ENCODE results near the gene ONECUT2. TPM values are rescaled to one million over a fixed set of nuclear protein-coding genes. Genes with fewer than 3 reads are reported as not detected.

ONECUT2 gene
- total RNA-seq, 2 experiments from 2014 or later = not detected

- intact Hi-C loops (cut with micrococcal nuclease; ENCODE audit: unreplicated experiment) = no loop called here
- Histone ChIP-seq H3K9me2 (ENCODE audit: insufficient read depth, low read length) (no peaks in the 10 kb centered on the region), H3K79me2 (ENCODE audit: insufficient read depth, low read depth, low read length) (no peaks in the 10 kb centered on the region), H3K4me3 (ENCODE audit: low read depth, low read length, poor library complexity, severe bottlenecking) (no peak overlapping the region), H3K9me3 (ENCODE audit: low read length) (no peaks in the 10 kb centered on the region), H2AFZ (ENCODE audit: low read length) (no peak overlapping the region), H3K27ac (ENCODE audit: low read depth, low read length, poor library complexity, severe bottlenecking) (no peak overlapping the region), H3K36me3 (ENCODE audit: insufficient read depth, low read length) (no peaks in the 10 kb centered on the region), H4K20me1 (ENCODE audit: insufficient read depth, low read length) (no peaks in the 10 kb centered on the region), H3K4me1 (ENCODE audit: insufficient read depth, low read length, poor library complexity, severe bottlenecking) (no peaks in the 10 kb centered on the region), H3K4me2 (ENCODE audit: low read length) (no peak overlapping the region)
- DNase-seq (ENCODE audit: low spot score) = no peak
- TF ChIP-seq EZH2phosphoT487 (IDR thresholded peaks at IDR 0.05; ENCODE audit: borderline replicate concordance, low read depth, low read length) (no peak), CTCF (conservative IDR thresholded peaks at IDR 0.05; ENCODE audit: low read length) (no peak)
- BruUV-seq (replicated peaks) = no TSS peak
- POLR2A ChIA-PET = no interaction called here
- CTCF ChIA-PET (ENCODE audit: unreplicated experiment) = no interaction called here
These were observed 92.5 kb downstream of the ONECUT2 start for GRCh38 chr18:57527556-57528229.

GRCh38 chr18:57529151-57529550, 94.0 kb downstream of the ONECUT2 start:
- Histone ChIP-seq H3K4me1 (ENCODE audit: insufficient read depth, low read length, poor library complexity, severe bottlenecking) (no peaks in the 10 kb centered on the region), H3K9me3 (ENCODE audit: low read length) (no peaks in the 10 kb centered on the region), H3K36me3 (ENCODE audit: insufficient read depth, low read length) (no peaks in the 10 kb centered on the region), H3K79me2 (ENCODE audit: insufficient read depth, low read depth, low read length) (no peaks in the 10 kb centered on the region), H3K27ac (ENCODE audit: low read depth, low read length, poor library complexity, severe bottlenecking) (no peak overlapping the region), H3K9me2 (ENCODE audit: insufficient read depth, low read length) (no peaks in the 10 kb centered on the region), H2AFZ (ENCODE audit: low read length) (no peak overlapping the region), H3K4me3 (ENCODE audit: low read depth, low read length, poor library complexity, severe bottlenecking) (no peak overlapping the region), H3K4me2 (ENCODE audit: low read length) (no peak overlapping the region), H4K20me1 (ENCODE audit: insufficient read depth, low read length) (no peaks in the 10 kb centered on the region)
- no peak for TF ChIP-seq CTCF (conservative IDR thresholded peaks at IDR 0.05; ENCODE audit: low read length)
- TF ChIP-seq EZH2phosphoT487 (IDR thresholded peaks at IDR 0.05; ENCODE audit: borderline replicate concordance, low read depth, low read length) = no peak
- POLR2A ChIA-PET = no interaction called here
- no peak for DNase-seq (ENCODE audit: low spot score)
- BruUV-seq (replicated peaks) = no TSS peak
- intact Hi-C loops (cut with micrococcal nuclease; ENCODE audit: unreplicated experiment) = no loop called here
- CTCF ChIA-PET (ENCODE audit: unreplicated experiment) = no interaction called here

DNA sequence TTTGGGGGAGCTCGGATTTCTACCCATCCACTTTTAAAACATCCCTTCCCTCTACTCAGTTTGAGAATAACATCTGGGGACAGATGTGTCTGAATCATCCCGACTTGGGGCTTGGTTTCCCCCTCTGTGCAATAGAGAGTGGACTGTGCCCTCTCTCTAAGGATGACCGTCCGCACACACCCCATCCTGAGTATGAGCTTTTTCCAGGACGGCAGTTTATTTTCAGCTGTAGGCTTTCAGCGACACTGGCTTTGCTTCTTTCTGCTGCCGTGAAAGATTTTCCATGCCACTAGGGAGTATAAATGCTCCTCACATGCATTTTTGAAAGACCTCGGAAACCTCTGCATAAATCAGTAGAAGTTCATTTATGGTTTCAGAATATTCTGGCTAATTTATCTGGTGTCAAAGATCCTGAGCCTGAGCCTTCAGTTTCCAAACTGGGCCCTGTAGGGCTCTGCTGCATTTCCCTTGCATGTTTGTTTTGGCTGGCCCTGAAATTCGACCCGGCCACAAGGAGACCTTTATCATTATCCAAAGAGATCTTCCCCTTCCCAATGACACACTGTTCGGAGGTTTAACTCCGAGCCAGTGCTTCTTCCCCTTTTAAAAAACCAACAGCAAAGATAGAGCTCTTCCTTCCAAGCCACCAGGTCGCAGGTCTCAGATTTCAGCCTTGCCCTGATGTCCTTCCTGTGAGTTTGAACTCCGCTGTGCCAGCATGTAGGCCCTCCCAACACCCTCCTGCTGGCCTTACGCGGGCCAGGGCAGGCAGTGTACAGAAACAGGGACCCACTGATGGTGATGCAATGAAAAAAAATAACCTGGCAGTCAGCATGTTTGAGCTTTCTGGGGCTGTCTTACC, 98.1 kb downstream of the ONECUT2 start:
- no peak overlapping the region for H3K4me2 ChIP-seq (ENCODE audit: low read length)
- H3K27ac ChIP-seq (ENCODE audit: low read depth, low read length, poor library complexity, severe bottlenecking) = no peak overlapping the region
- no peaks in the 10 kb centered on the region for H4K20me1 ChIP-seq (ENCODE audit: insufficient read depth, low read length)
- no peak for DNase-seq (ENCODE audit: low spot score)
- no TSS peak for BruUV-seq (replicated peaks)
- intact Hi-C loops (cut with micrococcal nuclease; ENCODE audit: unreplicated experiment) = no loop called here
- H3K9me2 ChIP-seq (ENCODE audit: insufficient read depth, low read length) = no peaks in the 10 kb centered on the region
- POLR2A ChIA-PET = no interaction called here
- no peaks in the 10 kb centered on the region for H3K9me3 ChIP-seq (ENCODE audit: low read length)
- TF ChIP-seq CTCF (conservative IDR thresholded peaks at IDR 0.05; ENCODE audit: low read length) (no peak), EZH2phosphoT487 (IDR thresholded peaks at IDR 0.05; ENCODE audit: borderline replicate concordance, low read depth, low read length) (no peak)
- H2AFZ ChIP-seq (ENCODE audit: low read length) = no peak overlapping the region
- no peaks in the 10 kb centered on the region for H3K79me2 ChIP-seq (ENCODE audit: insufficient read depth, low read depth, low read length)
- no peaks in the 10 kb centered on the region for H3K4me1 ChIP-seq (ENCODE audit: insufficient read depth, low read length, poor library complexity, severe bottlenecking)
- H3K4me3 ChIP-seq (ENCODE audit: low read depth, low read length, poor library complexity, severe bottlenecking) = no peak overlapping the region
- CTCF ChIA-PET (ENCODE audit: unreplicated experiment) = no interaction called here
- no peaks in the 10 kb centered on the region for H3K36me3 ChIP-seq (ENCODE audit: insufficient read depth, low read length)
